Measurements from ENCODE around the gene AGBL3. TPM values are rescaled to one million over a fixed set of nuclear protein-coding genes. Genes with fewer than 3 reads are reported as not detected.

The AGBL3 gene
- total and polyA plus RNA-seq, 7 donors: 0.23 to 3.1 (median 0.95) TPM

DNA sequence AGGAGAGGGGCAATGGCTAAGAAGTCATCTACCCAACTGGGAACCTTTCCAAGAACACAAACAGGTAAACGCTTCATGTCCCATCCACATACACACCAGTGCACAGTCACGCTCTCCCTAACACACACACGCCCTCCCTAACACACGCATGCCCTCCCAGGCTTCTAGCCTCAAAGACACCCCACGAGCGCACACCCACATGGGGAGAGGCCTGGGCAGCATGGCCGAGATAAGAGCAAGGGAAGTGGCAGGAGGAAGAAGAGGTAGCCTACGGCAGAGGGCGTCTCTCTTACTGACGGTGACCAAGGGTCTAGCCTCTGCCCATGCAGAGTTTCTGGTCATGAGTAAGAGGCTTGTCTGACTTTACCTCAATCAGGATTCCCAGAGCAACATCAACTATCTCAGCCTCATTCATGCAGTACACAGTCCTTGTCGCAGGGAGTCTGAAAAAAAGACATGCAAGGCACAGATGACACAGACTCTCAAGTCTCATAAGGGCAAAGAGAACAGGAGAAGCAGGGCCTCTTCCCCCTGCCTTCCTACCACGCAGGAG is 181.1 kb downstream of the AGBL3 start:
- Histone ChIP-seq H3K4me3 (no peak overlapping the region), H3K9me3 (no peaks in the 10 kb centered on the region), H3K27ac (peak overlapping the region; percentile 14 to 97 (median 76)), H3K27me3 (no peaks in the 10 kb centered on the region), H3K36me3 (peaks cover 7 to 50% (median 22%) of the 10 kb centered on the region in 4 donors), H3K4me1 (peaks cover 0 to 46% (median 38%) of the 10 kb centered on the region in 4 donors)
- TF ChIP-seq POLR2A (IDR thresholded peaks at IDR 0.05) (no peak), POLR2AphosphoS5 (IDR thresholded peaks at IDR 0.05) (no peak), EP300 (IDR thresholded peaks at IDR 0.05) (no peak)
- TF ChIP-seq, protein P1, sequence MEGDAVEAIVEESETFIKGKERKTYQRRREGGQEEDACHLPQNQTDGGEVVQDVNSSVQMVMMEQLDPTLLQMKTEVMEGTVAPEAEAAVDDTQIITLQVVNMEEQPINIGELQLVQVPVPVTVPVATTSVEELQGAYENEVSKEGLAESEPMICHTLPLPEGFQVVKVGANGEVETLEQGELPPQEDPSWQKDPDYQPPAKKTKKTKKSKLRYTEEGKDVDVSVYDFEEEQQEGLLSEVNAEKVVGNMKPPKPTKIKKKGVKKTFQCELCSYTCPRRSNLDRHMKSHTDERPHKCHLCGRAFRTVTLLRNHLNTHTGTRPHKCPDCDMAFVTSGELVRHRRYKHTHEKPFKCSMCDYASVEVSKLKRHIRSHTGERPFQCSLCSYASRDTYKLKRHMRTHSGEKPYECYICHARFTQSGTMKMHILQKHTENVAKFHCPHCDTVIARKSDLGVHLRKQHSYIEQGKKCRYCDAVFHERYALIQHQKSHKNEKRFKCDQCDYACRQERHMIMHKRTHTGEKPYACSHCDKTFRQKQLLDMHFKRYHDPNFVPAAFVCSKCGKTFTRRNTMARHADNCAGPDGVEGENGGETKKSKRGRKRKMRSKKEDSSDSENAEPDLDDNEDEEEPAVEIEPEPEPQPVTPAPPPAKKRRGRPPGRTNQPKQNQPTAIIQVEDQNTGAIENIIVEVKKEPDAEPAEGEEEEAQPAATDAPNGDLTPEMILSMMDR (IDR thresholded peaks at IDR 0.05): no peak
- DNase-seq: no peak
- intact Hi-C loops (cut with DNase I): loop anchor here (10.0 kb wide), 1 partner anchor 393 kb away; the partner anchor contains the start of gene CALD1
- 87 to 88% methylated on average over 12 of the region's 12 CpGs for WGBS, 2 donors

DNA sequence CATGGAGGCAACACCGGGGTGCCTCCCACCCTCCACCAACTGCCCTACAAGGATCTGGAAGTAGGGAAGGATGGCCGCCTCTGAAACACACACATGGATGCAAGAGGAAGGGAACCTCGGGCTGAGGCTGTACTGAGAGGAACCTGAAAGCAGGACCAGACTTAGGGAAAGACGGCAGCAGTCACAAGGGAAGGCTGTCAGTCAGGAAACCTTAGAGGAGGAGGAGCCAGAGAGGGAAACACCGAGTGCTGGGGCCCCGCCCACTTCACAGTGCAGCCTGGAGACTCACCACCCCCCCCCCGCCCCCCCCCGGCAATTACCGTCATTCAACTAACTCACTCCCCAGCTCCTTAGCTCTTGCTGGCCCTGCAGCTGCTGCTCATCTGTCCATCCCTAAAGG is 181.7 kb downstream of the AGBL3 start:
- Histone ChIP-seq H3K27me3 (no peaks in the 10 kb centered on the region), H3K36me3 (peaks cover 7 to 50% (median 22%) of the 10 kb centered on the region in 4 donors), H3K9me3 (no peaks in the 10 kb centered on the region), H3K27ac (peak overlapping the region; percentile 14 to 97 (median 94)), H3K4me3 (no peak overlapping the region), H3K4me1 (peaks cover 0 to 46% (median 38%) of the 10 kb centered on the region in 4 donors)
- DNase-seq: no peak
- 60 to 68% methylated on average over 8 to 9 of the region's 9 CpGs for WGBS, 2 donors
- TF ChIP-seq POLR2A (IDR thresholded peaks at IDR 0.05): no peak
- TF ChIP-seq, protein P1 (IDR thresholded peaks at IDR 0.05): no peak
- TF ChIP-seq EP300 (IDR thresholded peaks at IDR 0.05): no peak
- no peak for TF ChIP-seq POLR2AphosphoS5 (IDR thresholded peaks at IDR 0.05)
- intact Hi-C loops (cut with DNase I): loop anchor here (10.0 kb wide), 1 partner anchor 393 kb away; the partner anchor contains the start of gene CALD1

DNA sequence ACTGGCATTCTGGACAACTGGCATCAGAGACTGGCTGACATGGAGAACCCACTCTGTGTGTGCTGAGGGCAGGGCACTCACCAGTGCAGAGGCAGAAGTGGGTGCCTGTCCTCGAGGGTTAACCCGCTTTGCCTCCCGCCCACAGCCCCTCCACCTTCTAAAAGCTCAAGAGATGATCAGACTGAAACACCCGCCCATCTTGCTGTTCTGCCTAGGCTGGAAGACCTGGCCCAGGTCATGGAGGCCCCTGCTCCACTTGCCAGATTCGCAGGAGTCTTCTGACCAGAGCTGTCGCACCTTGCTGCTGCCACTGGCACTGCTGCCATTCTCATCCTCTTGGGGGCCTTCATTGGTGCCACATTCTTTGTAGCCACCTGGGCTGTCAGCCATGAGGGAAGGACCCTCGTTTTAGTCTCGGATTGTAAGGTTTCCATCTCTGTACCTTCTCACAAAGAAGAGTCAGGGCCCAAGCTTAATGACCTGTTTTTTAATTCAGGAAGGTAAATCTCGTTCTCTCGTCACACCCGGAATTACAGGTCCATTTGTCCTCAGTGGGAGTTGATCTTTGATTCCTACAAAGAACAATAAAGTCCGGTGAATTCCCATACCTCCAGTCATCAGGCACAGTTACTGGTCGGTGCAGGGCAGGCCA is 182.3 kb downstream of the AGBL3 start:
- Histone ChIP-seq H3K4me3 (no peak overlapping the region), H3K27me3 (no peaks in the 10 kb centered on the region), H3K4me1 (peaks cover 0 to 46% (median 38%) of the 10 kb centered on the region in 4 donors), H3K27ac (peak overlapping the region; percentile 14 to 97 (median 94)), H3K9me3 (no peaks in the 10 kb centered on the region), H3K36me3 (peaks cover 7 to 48% (median 22%) of the 10 kb centered on the region in 4 donors)
- no peak for DNase-seq
- 88 to 89% methylated on average over 13 of the region's 13 CpGs for WGBS, 2 donors
- TF ChIP-seq POLR2AphosphoS5 (IDR thresholded peaks at IDR 0.05): no peak
- TF ChIP-seq EP300 (IDR thresholded peaks at IDR 0.05): no peak
- TF ChIP-seq, protein P1 (IDR thresholded peaks at IDR 0.05): no peak
- no peak for TF ChIP-seq POLR2A (IDR thresholded peaks at IDR 0.05)
- intact Hi-C loops (cut with DNase I): loop anchor here (10.0 kb wide), 1 partner anchor 394 kb away; the partner anchor contains the start of gene CALD1

DNA sequence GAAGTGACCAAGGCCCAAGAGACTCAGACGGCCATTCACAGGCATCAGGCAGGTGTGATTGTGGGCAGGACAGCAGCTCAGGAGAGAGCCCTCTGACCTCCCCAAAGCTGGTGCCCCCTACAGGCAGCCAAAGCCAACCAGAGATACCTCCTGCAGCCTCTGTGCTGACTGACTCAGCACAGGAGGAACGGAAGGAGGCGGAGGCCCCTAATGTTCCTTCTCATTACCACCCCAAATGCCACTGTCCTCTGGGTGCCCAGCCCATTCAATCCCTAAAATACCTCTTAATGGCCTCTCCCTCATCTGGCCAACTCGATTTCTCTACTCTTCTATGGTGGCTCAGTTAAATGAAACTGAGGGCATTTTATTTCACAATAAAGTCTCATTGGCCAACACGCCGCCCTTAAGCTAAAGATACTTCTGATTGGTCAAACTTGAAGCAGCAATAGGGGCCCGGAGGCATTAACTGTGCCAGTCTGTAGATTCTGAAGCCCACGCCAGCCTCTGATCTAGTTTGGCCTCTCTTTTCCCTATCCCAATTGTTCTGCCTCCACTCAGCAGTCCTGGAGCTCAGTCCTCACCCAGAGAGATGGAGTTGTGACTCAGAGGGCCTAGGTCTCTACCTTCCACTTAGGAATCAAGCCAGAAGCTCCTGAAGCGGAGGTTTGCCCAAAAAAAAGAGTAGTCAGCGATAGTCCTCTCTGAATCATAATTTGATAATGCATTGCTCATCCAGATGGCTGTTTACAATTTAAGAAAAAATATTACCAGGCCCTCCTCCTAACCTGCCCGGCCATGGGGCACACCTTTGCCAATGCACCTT is 183.0 kb downstream of the AGBL3 start:
- Histone ChIP-seq H3K4me1 (peaks cover 0 to 46% (median 38%) of the 10 kb centered on the region in 4 donors), H3K27ac (peak overlapping the region; percentile 94 to 99 (median 96)), H3K9me3 (no peaks in the 10 kb centered on the region), H3K27me3 (no peaks in the 10 kb centered on the region), H3K4me3 (peak overlapping the region; percentile 61 to 92 (median 74)), H3K36me3 (peaks cover 7 to 40% (median 22%) of the 10 kb centered on the region in 4 donors)
- 54 to 55% methylated on average over 11 of the region's 11 CpGs for WGBS, 2 donors
- no peak for DNase-seq
- intact Hi-C loops (cut with DNase I): loop anchor here (10.0 kb wide), 1 partner anchor 395 kb away; the partner anchor contains the start of gene CALD1
- no peak for TF ChIP-seq EP300 (IDR thresholded peaks at IDR 0.05)
- TF ChIP-seq, protein P1 (IDR thresholded peaks at IDR 0.05): peak in 1 of 4 experiments; percentile 9

All from sigmoid colon (tissue), 7 donors.